Right hindlimb (tissue), 1 donor: ENCODE measurements around the gene NTN4.
A peak's percentile ranks its signal among the peaks of the same experiment; 100 is the strongest.
"Not testable (repeated sequence)": the region's sequence is repeated elsewhere in the genome, so short reads cannot be mapped to it uniquely, and the experiment has no call there.

Experiments
- DNase-seq: peaks from one replicate; pipeline ENCODE4 v3.0.0-alpha.2; 2018

NTN4 gene

GRCh38 chr12:95621725-95622124 is 168.8 kb downstream of the NTN4 start:
- no peak for DNase-seq

- no peak for DNase-seq
Observed at GRCh38 chr12:95620171-95620570, 170.4 kb downstream of the NTN4 start.

GRCh38 chr12:95616470-95616869 is 174.1 kb downstream of the NTN4 start:
- DNase-seq: not testable (repeated sequence)

GRCh38 chr12:95615749-95616148 is 174.8 kb downstream of the NTN4 start:
- DNase-seq: no peak

- DNase-seq: no peak
Observed at GRCh38 chr12:95614390-95614982, 176.1 kb downstream of the NTN4 start.

- no peak for DNase-seq
Observed at GRCh38 chr12:95613021-95613420, 177.5 kb downstream of the NTN4 start.

- DNase-seq: no peak
Observed at GRCh38 chr12:95611676-95612309, 178.8 kb downstream of the NTN4 start.

GRCh38 chr12:95608252-95609033 is 182.1 kb downstream of the NTN4 start:
- peak; percentile 35 for DNase-seq
